Activated CD4-positive, CD25-positive, alpha-beta regulatory T cell (primary cell): ENCODE results near the gene LEKR1.

Experiments
- DNase-seq, 4 experiments: peaks; one replicate each; lab custom pipeline; 2025; lab: John Stamatoyannopoulos, UW

Gene LEKR1

GRCh38 chr3:156981005-156981404, 154.9 kb downstream of the LEKR1 start:
- DNase-seq = no peak

- no peak for DNase-seq
Observed at GRCh38 chr3:156983559-156983958, 157.4 kb downstream of the LEKR1 start.

GRCh38 chr3:156985711-156986110, 159.6 kb downstream of the LEKR1 start:
- DNase-seq = no peak

GRCh38 chr3:156987946-156988345, 161.8 kb downstream of the LEKR1 start:
- no peak for DNase-seq

GRCh38 chr3:156997351-156997750, 171.2 kb downstream of the LEKR1 start:
- no peak for DNase-seq

GRCh38 chr3:157001221-157001957, 175.2 kb downstream of the LEKR1 start:
- DNase-seq = no peak

GRCh38 chr3:157021679-157022078, 195.5 kb downstream of the LEKR1 start:
- DNase-seq = no peak

- DNase-seq = no peak
Observed at GRCh38 chr3:157023226-157023625, 197.1 kb downstream of the LEKR1 start.

GRCh38 chr3:157026091-157026490, 199.9 kb downstream of the LEKR1 start:
- DNase-seq = no peak

- no peak for DNase-seq
Observed at GRCh38 chr3:157027861-157028745, 201.9 kb downstream of the LEKR1 start.

- no peak for DNase-seq
Observed at GRCh38 chr3:157029365-157029790, 203.2 kb downstream of the LEKR1 start.

- DNase-seq = no peak
Observed at GRCh38 chr3:157030712-157031111, 204.6 kb downstream of the LEKR1 start.

GRCh38 chr3:157033001-157033400, 206.8 kb downstream of the LEKR1 start:
- DNase-seq = no peak

GRCh38 chr3:157040456-157040855, 214.3 kb downstream of the LEKR1 start:
- no peak for DNase-seq

GRCh38 chr3:157042226-157042625, 216.1 kb downstream of the LEKR1 start:
- no peak for DNase-seq

GRCh38 chr3:157043771-157044170, 217.6 kb downstream of the LEKR1 start:
- DNase-seq = no peak

- DNase-seq = no peak
Observed at GRCh38 chr3:157045238-157045850, 219.2 kb downstream of the LEKR1 start.

- DNase-seq = no peak
Observed at GRCh38 chr3:157046520-157046919, 220.4 kb downstream of the LEKR1 start.

GRCh38 chr3:157051055-157051454, 224.9 kb downstream of the LEKR1 start:
- no peak for DNase-seq

GRCh38 chr3:157051591-157051990, 225.4 kb downstream of the LEKR1 start:
- DNase-seq = no peak

GRCh38 chr3:157056035-157056434, 229.9 kb downstream of the LEKR1 start:
- DNase-seq = no peak

- DNase-seq = no peak
Observed at GRCh38 chr3:157058392-157059071, 232.4 kb downstream of the LEKR1 start.
